HCT116 (cell line): ENCODE data around the gene CD200.

Source experiments
- ATF3 ChIP-seq: IDR thresholded peaks from 2 replicates; pipeline ENCODE4 v1.6.1; 2012
- CTCF ChIP-seq, 3 experiments: fragments of 200-600 bp in 1 of 3; sonication (generic) in 1 of 3; IDR thresholded peaks in 2 of 3; conservative IDR thresholded peaks in 1 of 3; 2 replicates each; pipeline ENCODE4 v1.5.1; 2012 to 2017; ENCODE audit warnings: low read depth in 2 of 3, low read length in 2 of 3, antibody characterized with exemption in 1 of 3, borderline replicate concordance in 1 of 3, control low read depth in 1 of 3, mild to moderate bottlenecking in 1 of 3, mixed read lengths in 1 of 3, mixed run types in 1 of 3, moderate library complexity in 1 of 3; ENCODE audit not compliant: insufficient read depth in 1 of 3
- FOSL1 ChIP-seq: IDR thresholded peaks from 2 replicates; pipeline ENCODE4 v1.6.1; 2012; ENCODE audit warnings: low read depth
- JUND ChIP-seq: IDR thresholded peaks from 2 replicates; pipeline ENCODE4 v1.6.1; 2012
- MAX ChIP-seq: IDR thresholded peaks from 2 replicates; pipeline ENCODE4 v1.6.1; 2012
- POLR2A ChIP-seq: IDR thresholded peaks from 2 replicates; pipeline ENCODE4 v1.7.0; 2011; ENCODE audit warnings: borderline replicate concordance; ENCODE audit not compliant: insufficient read depth, insufficient read length; ENCODE audit errors: extremely low read depth
- POLR2AphosphoS5 ChIP-seq: IDR thresholded peaks from 2 replicates; pipeline ENCODE4 v1.6.1; 2011; ENCODE audit warnings: mild to moderate bottlenecking, low read depth, low read length, moderate library complexity
- SP1 ChIP-seq: IDR thresholded peaks from 2 replicates; pipeline ENCODE4 v1.6.1; 2012; ENCODE audit warnings: low read depth
- SRF ChIP-seq: IDR thresholded peaks from 2 replicates; pipeline ENCODE4 v1.6.1; 2012; ENCODE audit warnings: low read depth
- TCF7L2 ChIP-seq: IDR thresholded peaks from 2 replicates; pipeline ENCODE4 v1.7.0; 2011; ENCODE audit warnings: borderline replicate concordance, inconsistent platforms; ENCODE audit not compliant: insufficient read depth, insufficient read length; ENCODE audit errors: extremely low read depth
- YY1 ChIP-seq: IDR thresholded peaks from 2 replicates; pipeline ENCODE4 v1.6.1; 2011; ENCODE audit warnings: low read length, low read depth, moderate library complexity, mild to moderate bottlenecking; ENCODE audit not compliant: insufficient replicate concordance; ENCODE audit errors: extremely low read depth

GRCh38 chr3:112377568-112378071 lies 44.7 kb downstream of the CD200 start:
- no peak for TF ChIP-seq FOSL1
- no peak for TF ChIP-seq CTCF (IDR thresholded peaks at IDR 0.05 in 2 of 3, conservative IDR thresholded peaks at IDR 0.05 in 1 of 3; ENCODE audit: borderline replicate concordance in 1 of 3, insufficient read depth in 1 of 3, low read depth in 2 of 3, low read length in 2 of 3)
- TF ChIP-seq POLR2AphosphoS5: no peak
- no peak for TF ChIP-seq YY1
- TF ChIP-seq TCF7L2: no peak
- no peak for TF ChIP-seq POLR2A
- no peak for TF ChIP-seq MAX
- no peak for TF ChIP-seq JUND
- TF ChIP-seq SP1: no peak
- no peak for TF ChIP-seq SRF
- TF ChIP-seq ATF3: no peak
